Activated T-helper 2 cell treated with anti-CD3 and anti-CD28 coated beads, Interferon-gamma antibody, Interleukin-2, Interleukin-4, amounts not matched to agents 10 μg/mL and 5 μg/mL and 100 μg/mL, durations not matched to agents 14 hours and 24 hours and 36 hours (primary cell): ENCODE results near the gene EAF2. TPM values are rescaled to one million over a fixed set of nuclear protein-coding genes. Genes with fewer than 3 reads are reported as not detected.

Experiments used
- DNase-seq: peaks from one replicate; pipeline ENCODE4 v3.0.0; 2021; ENCODE audit warnings: low spot score
- H3K27ac Mint-ChIP-seq: one replicate; pipeline ENCODE4 v1.8.0; 2021; ENCODE audit warnings: mixed read lengths
- H3K27me3 Mint-ChIP-seq: one replicate; pipeline ENCODE4 v1.8.0; 2021; ENCODE audit warnings: low read depth, mixed read lengths
- H3K36me3 Mint-ChIP-seq: one replicate; pipeline ENCODE4 v1.8.0; 2021; ENCODE audit warnings: low read depth, mixed read lengths
- H3K4me1 Mint-ChIP-seq: one replicate; pipeline ENCODE4 v1.8.0; 2021; ENCODE audit warnings: low read depth, mixed read lengths
- H3K4me3 Mint-ChIP-seq: one replicate; pipeline ENCODE4 v1.8.0; 2021; ENCODE audit warnings: low read depth, mild to moderate bottlenecking, moderate library complexity, mixed read lengths
- H3K9me3 Mint-ChIP-seq: one replicate; pipeline ENCODE4 v1.8.0; 2021; ENCODE audit warnings: mixed read lengths
- intact Hi-C: fragments of 100-400 bp; cut with micrococcal nuclease; formaldehyde crosslinking; loops from one replicate; pipeline ENCODE4 v1.15.1; 2023
- total RNA-seq: library from RNA; stranded (reverse); gene quantifications from 2 replicates; pipeline ENCODE4 v1.2.3, GENCODE V29; 2022

The EAF2 gene
- total RNA-seq, 1 donor from 2014 or later: 18.5 TPM

DNA sequence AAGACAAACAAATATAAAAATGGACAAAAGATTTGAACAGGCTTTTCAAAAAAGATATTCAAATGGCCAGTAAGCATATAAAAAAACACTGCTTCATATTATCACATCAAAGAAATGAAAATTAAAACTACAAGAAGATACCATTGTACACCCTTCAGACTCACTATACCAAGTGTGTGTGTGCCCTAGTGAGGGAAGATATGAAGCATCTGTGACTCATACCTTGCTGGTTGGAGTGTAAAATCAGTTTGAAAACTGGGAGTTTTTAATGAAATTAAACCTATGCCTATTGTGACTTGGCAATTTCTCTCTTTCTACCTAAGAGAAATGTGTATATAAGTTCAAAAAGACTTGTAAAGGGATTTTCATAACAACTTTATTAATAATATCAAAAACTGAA is 35.7 kb downstream of the EAF2 start:
- intact Hi-C loops: no loop called here
- Mint-ChIP-seq H3K27me3 (no peaks in the 10 kb centered on the region), H3K36me3 (peaks cover 33% of the 10 kb centered on the region), H3K27ac (no peak overlapping the region), H3K4me3 (no peak overlapping the region), H3K9me3 (no peaks in the 10 kb centered on the region), H3K4me1 (peaks cover 4% of the 10 kb centered on the region)
- DNase-seq: no peak

DNA sequence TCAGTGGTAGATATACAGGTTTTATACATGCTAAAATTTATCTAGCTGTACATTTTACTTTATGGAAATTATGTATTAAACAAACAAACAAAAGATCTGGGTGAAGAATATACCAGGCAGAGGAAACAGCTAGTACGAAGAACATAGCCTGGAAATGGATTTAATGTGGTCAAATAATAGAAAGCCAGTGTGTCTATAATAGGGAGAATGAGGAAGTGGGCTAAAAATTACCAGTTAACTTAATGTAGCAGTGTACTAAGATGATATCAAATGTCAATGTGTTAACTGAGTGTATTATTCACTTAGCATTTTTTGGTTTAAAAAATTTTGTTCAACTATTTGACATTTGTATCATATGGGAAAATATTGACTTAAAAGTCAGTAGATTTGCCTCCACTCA is 36.4 kb downstream of the EAF2 start:
- no peak for DNase-seq
- no peak overlapping the region for H3K27ac Mint-ChIP-seq
- no peak overlapping the region for H3K4me3 Mint-ChIP-seq
- H3K9me3 Mint-ChIP-seq: no peaks in the 10 kb centered on the region
- intact Hi-C loops: no loop called here
- H3K27me3 Mint-ChIP-seq: no peaks in the 10 kb centered on the region
- H3K4me1 Mint-ChIP-seq: peaks cover 4% of the 10 kb centered on the region
- peaks cover 26% of the 10 kb centered on the region for H3K36me3 Mint-ChIP-seq

DNA sequence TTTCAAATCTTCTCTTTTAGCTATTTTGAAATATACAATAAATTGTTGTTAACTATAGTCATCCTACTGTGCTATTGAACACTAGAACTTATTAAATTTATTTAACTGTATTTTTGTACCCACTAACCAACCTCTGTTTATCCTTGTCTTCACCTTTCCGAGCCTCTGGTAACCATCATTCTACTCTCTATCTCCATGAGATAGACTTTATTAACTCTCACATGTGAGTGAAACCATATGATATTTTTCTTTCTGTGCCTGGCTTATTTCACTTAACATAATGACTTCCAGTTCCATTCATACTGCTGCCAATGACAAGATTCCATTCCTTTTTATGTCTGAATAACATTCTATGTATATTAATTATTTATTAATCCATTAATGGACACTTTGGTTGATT is 43.4 kb downstream of the EAF2 start:
- Mint-ChIP-seq H3K27ac (no peak overlapping the region), H3K9me3 (no peaks in the 10 kb centered on the region), H3K4me1 (peaks cover under 1% of the 10 kb centered on the region), H3K27me3 (no peaks in the 10 kb centered on the region), H3K4me3 (no peak overlapping the region), H3K36me3 (peaks cover 28% of the 10 kb centered on the region)
- no peak for DNase-seq
- intact Hi-C loops: no loop called here

DNA sequence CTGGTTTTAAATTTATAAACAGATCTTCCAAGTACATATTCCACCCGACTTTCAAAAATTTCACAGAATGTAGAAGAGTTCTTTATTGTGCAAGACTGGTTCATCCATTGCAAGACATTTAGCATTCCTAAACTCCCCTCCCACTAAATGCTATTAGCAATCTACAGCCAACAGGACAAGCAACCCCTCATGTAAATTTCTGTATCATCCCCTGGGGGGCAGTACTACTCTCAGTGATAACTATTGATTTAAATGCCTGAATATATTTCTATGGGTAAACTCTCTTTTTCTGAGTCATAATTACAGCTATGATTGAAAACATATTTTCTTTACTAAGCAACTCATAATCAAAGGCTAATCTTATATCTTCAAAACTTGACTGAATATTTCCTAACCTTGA is 48.5 kb downstream of the EAF2 start:
- Mint-ChIP-seq H3K36me3 (peaks cover 23% of the 10 kb centered on the region), H3K27ac (no peak overlapping the region), H3K4me3 (no peak overlapping the region), H3K27me3 (no peaks in the 10 kb centered on the region), H3K9me3 (no peaks in the 10 kb centered on the region), H3K4me1 (peaks cover 4% of the 10 kb centered on the region)
- no peak for DNase-seq
- intact Hi-C loops: loop anchor here (1.0 to 5.0 kb wide), 3 partner anchors 209 to 375 kb away; partner anchors contain the start of gene POLQ

DNA sequence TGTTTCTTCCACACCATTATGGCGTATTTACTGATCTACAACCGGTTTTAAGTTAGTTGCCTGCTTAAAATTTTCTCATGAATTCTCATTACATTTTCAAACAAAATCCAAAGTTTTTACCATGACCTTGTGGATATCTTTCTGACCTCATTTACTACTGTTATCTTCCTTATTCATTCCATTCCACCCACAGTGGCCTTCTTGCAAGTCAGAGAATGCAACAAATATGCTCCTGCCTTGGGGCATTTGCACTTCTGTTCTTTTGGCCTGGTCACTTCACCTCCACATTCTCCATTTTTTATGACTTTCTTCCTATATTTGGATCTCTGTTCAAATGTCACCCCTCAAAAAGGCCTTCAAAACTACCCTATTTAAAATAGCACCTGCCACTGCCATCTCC is 50.4 kb downstream of the EAF2 start:
- DNase-seq: no peak
- Mint-ChIP-seq H3K9me3 (no peaks in the 10 kb centered on the region), H3K27me3 (no peaks in the 10 kb centered on the region), H3K4me3 (no peak overlapping the region), H3K4me1 (peaks cover 4% of the 10 kb centered on the region), H3K36me3 (peaks cover 16% of the 10 kb centered on the region), H3K27ac (peak overlapping the region; percentile 1)
- intact Hi-C loops: no loop called here

DNA sequence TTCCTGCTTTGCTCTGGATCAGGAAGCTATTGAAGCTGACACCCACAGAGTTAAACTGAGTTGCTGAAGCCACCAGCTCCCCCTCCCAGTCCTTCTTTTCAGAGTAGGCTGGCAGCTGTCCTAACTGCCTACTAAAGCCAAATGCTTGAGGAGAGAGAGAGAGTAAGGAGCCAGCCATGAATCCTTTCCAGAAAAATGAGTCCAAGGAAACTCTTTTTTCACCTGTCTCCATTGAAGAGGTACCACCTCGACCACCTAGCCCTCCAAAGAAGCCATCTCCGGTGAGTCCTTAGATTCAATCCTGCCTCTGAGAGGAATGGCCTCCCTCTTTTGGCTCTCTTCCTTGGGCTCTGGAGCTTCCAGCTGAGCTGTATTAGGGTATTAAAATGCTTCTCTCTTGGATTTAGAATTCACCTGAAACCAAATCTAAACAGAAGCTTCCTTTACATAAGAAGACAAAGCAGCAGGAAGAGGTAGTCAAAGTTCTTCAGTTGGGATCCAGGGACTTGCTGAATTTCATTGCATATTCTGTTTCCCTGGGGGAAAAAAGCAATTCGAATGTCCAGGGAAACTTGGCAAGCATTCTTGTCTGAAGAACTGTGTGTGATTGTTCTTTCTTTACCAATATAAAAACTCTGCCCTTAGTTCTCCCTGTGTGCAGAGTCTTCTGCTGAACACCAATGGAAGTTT is 59.4 kb downstream of the EAF2 start, which contains the start of gene SLC15A2:
SLC15A2 (plus strand) TSS at position 101 of the 690 bp plus-strand sequence; CDS start at position 177, 76 bp downstream.
- Mint-ChIP-seq H3K36me3 (peaks cover 12% of the 10 kb centered on the region), H3K27ac (no peak within 1 kb of the TSS), H3K4me1 (no peaks in the 10 kb centered on the region), H3K9me3 (no peaks in the 10 kb centered on the region), H3K27me3 (no peaks in the 10 kb centered on the region), H3K4me3 (no peak within 1 kb of the TSS)
- no peak for DNase-seq
- intact Hi-C loops: no loop called here

DNA sequence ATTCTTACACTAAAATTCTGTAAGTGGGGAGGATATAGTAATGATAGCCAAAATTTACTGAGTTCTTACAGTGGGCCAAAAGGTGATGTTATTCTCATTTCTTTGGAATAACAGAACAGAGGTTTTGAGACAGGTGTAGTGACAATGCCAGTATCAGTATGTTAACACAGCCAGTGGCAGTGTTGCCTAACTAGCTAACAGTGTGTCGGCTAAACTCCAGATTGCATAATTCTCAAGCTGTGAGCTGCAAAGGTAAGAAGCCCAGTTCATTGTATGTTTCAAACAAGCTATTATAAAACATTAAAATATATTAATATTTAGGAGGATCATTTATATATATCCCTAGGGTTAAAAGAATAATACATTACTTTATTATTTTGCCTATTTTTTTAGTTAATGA is 60.1 kb downstream of the EAF2 start:
- no peaks in the 10 kb centered on the region for H3K27me3 Mint-ChIP-seq
- peaks cover 16% of the 10 kb centered on the region for H3K36me3 Mint-ChIP-seq
- DNase-seq: no peak
- no peak overlapping the region for H3K4me3 Mint-ChIP-seq
- no peaks in the 10 kb centered on the region for H3K9me3 Mint-ChIP-seq
- intact Hi-C loops: no loop called here
- no peaks in the 10 kb centered on the region for H3K4me1 Mint-ChIP-seq
- H3K27ac Mint-ChIP-seq: no peak overlapping the region

DNA sequence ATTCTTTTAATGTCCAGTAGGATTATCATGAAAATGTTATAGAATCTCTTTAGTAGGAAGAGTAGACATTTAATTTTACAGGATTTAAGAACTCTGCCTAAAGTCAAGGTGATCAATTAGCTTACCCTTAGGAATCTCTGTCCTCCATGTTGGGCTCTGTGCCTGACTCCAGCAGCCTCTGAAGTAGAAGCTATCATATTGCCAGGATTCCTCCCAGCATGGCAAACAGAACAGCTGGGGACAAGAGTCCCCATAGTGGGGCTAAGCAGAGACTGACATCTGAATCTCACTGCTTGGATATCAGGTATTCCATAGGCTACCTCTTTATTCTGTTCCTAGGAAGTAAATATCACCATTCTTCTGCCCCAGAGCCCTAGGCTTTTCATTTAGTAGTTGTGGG is 60.7 kb downstream of the EAF2 start:
- Mint-ChIP-seq H3K9me3 (no peaks in the 10 kb centered on the region), H3K27ac (no peak overlapping the region), H3K36me3 (peaks cover 20% of the 10 kb centered on the region), H3K4me3 (no peak overlapping the region), H3K27me3 (no peaks in the 10 kb centered on the region), H3K4me1 (no peaks in the 10 kb centered on the region)
- intact Hi-C loops: no loop called here
- DNase-seq: no peak

DNA sequence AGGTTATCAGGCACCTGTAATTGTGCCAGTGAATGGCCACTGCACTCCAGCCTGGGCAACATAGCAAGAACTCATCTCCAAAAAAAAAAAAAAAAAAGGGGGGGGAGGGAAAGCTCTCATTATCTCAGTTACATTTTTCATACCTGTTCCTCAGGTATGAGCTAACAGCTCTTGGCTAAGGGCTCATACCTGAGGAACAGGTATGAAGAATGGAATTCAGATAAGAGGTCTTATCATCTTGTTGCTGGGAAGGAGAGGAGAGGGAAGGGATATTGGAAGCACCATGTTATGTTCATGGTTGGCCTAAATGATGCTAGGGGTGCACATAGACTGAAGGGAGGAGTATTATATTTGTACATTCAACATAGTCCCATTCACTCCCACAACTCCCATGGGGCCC is 61.8 kb downstream of the EAF2 start:
- no peaks in the 10 kb centered on the region for H3K4me1 Mint-ChIP-seq
- H3K36me3 Mint-ChIP-seq: peaks cover 24% of the 10 kb centered on the region
- intact Hi-C loops: no loop called here
- H3K9me3 Mint-ChIP-seq: no peaks in the 10 kb centered on the region
- no peak overlapping the region for H3K27ac Mint-ChIP-seq
- no peak overlapping the region for H3K4me3 Mint-ChIP-seq
- DNase-seq: no peak
- H3K27me3 Mint-ChIP-seq: no peaks in the 10 kb centered on the region

DNA sequence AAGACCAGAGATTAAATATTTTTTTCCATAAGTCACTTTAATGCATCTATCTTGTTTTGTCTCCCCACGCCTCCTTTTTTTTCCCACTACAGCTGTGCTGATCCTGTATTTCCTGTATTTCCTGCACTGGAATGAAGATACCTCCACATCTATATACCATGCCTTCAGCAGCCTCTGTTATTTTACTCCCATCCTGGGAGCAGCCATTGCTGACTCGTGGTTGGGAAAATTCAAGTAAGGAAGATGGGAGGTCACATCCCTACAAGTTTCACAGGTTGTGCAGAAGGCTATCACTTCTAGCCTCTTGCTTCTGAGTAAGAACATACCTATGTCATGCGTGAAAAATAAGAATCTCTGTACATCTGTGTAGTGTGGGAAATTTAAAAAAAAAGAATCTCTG is 62.3 kb downstream of the EAF2 start:
- no peak overlapping the region for H3K4me3 Mint-ChIP-seq
- intact Hi-C loops: no loop called here
- DNase-seq: no peak
- H3K27me3 Mint-ChIP-seq: no peaks in the 10 kb centered on the region
- H3K4me1 Mint-ChIP-seq: no peaks in the 10 kb centered on the region
- peaks cover 26% of the 10 kb centered on the region for H3K36me3 Mint-ChIP-seq
- H3K9me3 Mint-ChIP-seq: no peaks in the 10 kb centered on the region
- no peak overlapping the region for H3K27ac Mint-ChIP-seq

DNA sequence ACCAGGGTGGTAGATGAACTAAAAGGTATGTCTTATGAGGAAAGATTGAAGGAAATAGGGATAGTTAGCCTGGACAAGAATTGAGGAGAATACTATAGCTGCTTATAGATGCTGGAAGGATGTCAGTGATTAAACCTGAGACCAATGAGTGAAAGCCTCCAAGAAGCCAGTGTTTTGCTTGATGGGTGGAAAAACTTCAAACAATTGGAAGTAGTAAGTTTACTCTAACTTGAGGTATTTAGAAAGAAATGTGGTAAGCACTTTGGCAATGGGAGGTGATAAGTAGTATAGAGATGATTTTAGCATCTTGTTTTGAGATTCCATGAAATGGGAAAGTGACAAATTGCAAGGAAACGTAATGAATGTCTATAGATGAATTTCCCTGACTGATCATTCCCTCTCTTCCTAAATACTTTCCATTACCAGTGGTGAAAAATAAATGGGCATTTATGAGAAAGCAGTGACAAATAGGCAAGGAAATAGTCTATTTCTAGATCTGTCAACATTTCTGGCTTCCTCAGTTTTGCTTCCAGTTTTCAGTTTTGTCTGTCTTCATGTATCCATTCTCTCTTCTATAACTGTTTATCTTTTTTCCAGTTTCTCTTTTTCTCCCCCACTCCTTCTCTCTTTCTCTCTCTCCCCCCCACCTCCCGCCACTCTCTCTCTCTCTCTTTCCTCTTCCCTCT is 78.4 kb downstream of the EAF2 start:
- Mint-ChIP-seq H3K27me3 (no peaks in the 10 kb centered on the region), H3K4me3 (no peak overlapping the region)
- intact Hi-C loops: no loop called here

DNA sequence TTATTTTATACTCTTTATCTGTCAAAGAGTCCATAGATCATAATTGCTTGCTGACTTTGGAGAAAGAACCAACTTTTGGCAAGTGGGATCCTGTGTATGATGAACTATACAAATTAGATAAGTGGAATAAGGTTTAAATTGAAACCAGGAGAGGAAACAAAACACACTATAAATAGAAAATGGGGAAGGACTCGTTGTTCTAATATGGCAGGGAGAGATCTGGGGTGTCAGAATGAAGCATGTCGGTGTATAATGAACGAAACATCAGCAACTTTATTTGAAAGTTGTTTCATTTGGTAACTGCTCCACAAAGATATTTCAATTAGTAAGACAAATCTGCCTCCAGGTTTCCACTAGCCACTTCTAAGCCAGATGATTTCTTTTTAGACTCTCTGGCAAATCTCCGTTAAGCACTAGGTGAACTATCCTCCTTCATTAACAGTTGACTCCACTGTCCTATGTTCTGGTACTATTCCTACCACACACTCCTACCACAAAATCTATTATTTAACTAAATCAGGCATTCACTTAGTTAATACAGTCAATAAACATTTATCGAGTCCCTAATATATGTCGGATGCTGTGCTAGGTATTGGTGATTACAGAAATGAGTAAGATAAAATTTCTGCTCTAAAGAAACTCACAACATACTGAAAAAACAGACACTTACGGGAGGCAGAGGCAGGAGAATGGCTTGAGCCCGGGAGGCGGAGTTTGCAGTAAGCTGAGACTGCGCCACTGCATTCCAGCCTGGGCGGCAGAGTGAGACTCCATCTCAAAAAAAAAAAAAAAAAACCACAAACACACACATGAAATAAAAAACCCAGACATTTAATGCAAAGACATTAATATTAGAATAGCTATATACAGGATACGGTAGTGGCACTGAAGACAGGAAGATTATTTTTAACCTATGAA is 79.3 kb downstream of the EAF2 start:
- intact Hi-C loops: no loop called here
- Mint-ChIP-seq H3K4me3 (no peak overlapping the region), H3K27ac (no peak overlapping the region), H3K36me3 (peaks cover 60% of the 10 kb centered on the region), H3K27me3 (no peaks in the 10 kb centered on the region), H3K9me3 (no peaks in the 10 kb centered on the region), H3K4me1 (peaks cover 4% of the 10 kb centered on the region)
- DNase-seq: no peak

More for the DNA sequence above, 78.4 kb downstream of the EAF2 start:
- Mint-ChIP-seq H3K36me3 (peaks cover 63% of the 10 kb centered on the region), H3K4me1 (peaks cover 4% of the 10 kb centered on the region), H3K9me3 (peaks cover 2% of the 10 kb centered on the region), H3K27ac (no peak overlapping the region)
- no peak for DNase-seq

DNA sequence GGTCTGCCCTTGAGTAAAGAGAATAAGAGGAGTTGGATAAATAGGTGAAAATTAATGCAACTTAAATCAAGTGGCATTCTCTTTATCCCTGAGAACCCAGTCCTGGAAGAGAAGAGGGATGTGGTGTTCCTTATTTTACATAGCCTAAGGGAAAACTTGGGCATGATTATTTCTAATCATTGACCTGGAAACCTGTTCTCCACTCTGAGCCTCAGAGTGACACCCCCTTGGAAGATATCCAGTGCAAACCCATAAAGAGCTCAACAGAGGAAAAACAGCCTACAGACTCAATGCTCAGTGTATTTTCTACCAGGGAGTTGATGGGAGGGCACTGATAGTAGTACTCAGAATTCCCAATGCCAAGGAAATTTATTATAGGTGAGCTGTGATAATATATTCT is 81.2 kb downstream of the EAF2 start:
- H3K9me3 Mint-ChIP-seq: no peaks in the 10 kb centered on the region
- H3K27ac Mint-ChIP-seq: no peak overlapping the region
- H3K36me3 Mint-ChIP-seq: peaks cover 55% of the 10 kb centered on the region
- H3K4me1 Mint-ChIP-seq: peaks cover 4% of the 10 kb centered on the region
- DNase-seq: no peak
- H3K27me3 Mint-ChIP-seq: no peaks in the 10 kb centered on the region
- no peak overlapping the region for H3K4me3 Mint-ChIP-seq
- intact Hi-C loops: no loop called here
